GM19397 (cell line): ENCODE data around the gene USP12.
"Not testable (repeated sequence)": the region's sequence is repeated elsewhere in the genome, so short reads cannot be mapped to it uniquely, and the experiment has no call there.

Experiments
- ATAC-seq: cut with Tn5 transposase; IDR thresholded peaks from one replicate; pipeline ENCODE4 v1.9.1; 2021; ENCODE audit warnings: mild to moderate bottlenecking, moderate library complexity; ENCODE audit not compliant: unreplicated experiment

USP12 gene

DNA sequence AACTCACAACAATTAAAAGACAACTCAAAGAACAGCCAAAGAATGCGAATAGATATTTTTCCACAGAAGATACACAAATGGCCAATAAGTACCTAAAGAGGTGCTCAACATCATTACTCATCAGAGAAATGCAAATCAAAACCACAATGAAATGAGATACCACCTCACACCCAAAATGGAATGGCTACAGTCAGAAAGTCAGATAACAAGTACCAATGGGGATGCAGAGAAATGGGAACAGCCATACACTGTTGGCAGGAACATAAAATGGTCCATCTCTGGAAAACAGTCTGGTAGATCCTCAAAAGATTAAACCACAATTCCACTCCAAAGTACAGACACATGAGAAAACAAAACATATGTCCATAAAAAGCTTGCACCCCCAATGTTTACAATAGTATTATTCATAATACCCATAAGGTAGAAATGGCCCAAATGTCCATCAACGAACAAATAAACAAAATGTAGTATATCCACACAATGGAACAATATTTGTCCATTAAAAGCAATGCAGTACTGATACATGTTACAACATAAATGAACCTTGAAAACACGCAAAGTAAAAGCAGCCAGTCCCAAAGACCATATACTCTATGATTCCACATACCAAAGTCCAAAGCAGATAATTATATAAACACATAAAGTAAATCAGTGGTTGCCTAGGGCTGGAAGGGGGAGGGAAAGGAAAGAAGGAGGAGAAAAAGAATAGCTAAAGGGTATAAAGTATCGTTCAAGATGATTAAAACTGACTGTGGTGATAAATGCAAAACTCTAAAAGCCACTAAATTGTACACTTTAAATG, 19.6 kb downstream of the USP12 start:
- no peak for ATAC-seq

DNA sequence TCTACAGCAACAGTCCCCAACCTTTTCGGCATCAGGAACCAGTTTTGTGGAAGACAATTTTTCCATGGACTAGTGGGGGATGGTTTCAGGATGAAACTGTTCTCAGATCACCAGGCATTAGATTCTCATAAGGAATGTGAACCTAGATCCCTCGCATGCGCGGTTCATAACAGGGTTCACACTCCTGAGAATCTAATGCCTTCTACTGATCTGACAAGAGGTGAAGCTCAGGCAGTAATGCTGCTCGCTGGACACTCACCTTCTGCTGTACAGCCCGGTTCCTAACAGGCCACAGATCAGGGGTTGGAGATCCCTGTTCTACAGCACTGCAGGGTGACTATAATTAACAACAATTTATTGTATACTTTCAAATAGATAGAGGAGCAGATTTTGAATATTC, 21.9 kb downstream of the USP12 start:
- no peak for ATAC-seq

DNA sequence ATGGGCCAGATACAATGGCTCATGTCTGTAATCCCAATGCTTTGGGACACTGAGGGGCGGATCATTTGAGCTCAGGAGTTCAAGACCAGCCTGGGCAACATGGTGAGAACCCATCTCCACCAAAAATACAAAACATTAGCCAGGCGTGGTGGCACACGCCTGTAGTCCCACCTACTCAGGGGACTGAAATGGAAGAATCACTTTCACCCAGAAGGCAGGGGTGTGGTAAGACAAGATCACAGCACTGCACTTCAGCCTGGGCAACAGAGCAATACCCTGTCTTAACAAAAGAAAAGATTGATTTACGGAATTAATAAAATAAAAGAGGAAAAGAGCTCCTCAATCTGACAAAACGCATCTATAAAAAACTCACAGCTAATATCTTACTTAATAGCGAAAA, 22.7 kb downstream of the USP12 start:
- no peak for ATAC-seq

DNA sequence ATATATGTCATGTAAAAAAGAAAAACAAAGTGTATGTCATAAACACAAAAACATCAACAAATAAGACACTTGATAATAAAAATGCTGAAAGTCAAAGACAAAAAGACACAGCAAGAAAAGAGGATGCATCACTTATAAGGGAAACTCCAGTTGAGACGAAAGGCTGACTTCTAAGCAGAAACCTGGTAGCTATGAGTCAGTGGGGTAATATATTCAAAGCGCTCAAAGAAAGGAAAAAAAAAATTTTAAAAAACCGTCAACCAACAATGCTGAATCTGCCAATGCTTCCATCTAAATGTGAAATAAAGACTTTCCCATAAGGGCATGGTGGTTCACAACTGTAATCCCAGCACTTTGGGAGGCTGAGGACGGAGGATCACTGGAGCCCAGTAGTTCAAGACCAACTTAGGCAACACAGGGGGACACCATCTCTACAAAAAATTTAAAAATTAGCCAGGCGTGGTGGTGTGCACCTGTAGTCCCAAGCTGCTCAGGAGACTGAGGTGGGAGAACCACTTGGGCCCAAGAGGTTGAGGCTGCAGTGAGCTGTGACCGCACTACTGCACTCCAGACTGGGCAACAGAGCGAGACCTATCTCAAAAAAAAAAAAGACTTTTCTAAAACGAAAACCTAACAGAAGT, 24.0 kb downstream of the USP12 start:
- ATAC-seq: peak; percentile 60

DNA sequence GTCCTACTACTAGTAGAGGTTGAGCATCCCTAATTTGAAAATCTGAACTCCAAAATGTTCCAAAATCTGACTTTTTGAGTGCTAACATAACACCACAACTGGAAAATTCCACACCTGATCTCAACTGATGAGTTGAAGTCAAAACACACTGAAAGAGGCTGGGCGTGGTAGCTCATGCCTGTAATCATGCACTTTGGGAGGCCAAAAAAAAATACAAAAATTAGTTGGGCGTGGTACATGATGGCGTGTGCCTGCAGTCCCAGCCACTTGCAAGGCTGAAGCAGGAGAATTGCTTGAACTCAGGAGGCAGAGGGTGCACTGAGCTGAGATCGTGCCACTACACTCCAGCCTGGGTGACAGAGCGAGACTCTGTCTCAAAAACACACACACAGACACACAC, 29.9 kb downstream of the USP12 start:
- ATAC-seq: no peak

DNA sequence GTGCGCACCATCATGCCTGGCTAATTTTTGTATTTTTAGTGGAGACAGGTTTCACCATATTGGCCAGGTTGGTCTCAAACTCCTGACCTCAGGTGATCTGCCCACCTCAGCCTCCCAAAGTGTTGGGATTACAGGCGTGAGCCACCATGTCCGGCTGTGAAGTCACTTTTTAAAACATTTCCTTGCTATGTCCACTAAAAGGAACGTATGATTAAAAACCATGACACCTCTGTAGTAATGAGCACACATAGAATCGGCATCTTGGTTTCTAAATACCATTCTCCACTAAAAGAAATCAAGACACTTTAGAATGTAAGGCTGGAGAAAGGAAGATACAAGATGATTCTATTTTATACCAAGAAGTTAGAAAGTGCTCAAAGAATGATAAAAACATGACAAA, 30.5 kb downstream of the USP12 start:
- not testable (repeated sequence) for ATAC-seq

DNA sequence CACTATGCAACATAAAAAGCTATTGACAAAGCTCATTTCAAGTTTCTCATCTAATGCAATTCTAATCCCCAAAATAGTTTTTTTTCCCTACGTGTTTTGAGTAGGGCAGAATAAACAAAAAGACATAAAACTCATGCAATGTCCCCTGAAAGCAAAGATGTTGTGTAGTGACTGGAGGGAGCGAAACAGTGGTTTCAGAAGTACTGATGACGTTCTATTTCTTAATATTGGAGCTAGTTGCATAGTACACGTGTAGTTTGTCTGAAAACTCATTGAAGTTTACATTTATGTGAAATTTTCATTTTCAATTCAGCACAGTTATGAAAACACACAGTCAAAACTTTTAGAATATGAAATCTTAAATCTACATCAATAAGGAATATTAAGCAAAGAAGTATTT, 31.6 kb downstream of the USP12 start:
- no peak for ATAC-seq

DNA sequence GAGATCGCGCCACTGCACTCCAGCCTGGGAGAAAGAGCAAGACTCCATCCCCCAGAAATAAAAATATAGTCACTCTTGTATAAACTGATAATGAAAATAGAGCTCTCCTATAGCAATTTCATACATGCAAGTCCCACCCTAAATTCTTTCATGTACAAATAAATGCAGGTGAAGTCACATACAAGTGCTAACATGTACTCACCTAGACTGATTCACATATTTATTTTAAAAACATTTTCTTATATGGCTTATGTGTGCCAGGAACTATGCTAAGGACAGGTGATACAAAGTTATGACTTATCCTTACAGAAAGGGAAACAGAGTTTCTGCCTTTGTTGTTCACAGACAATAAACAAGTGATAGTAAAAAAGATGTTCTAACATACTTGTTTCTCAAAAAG, 32.0 kb downstream of the USP12 start:
- ATAC-seq: no peak

DNA sequence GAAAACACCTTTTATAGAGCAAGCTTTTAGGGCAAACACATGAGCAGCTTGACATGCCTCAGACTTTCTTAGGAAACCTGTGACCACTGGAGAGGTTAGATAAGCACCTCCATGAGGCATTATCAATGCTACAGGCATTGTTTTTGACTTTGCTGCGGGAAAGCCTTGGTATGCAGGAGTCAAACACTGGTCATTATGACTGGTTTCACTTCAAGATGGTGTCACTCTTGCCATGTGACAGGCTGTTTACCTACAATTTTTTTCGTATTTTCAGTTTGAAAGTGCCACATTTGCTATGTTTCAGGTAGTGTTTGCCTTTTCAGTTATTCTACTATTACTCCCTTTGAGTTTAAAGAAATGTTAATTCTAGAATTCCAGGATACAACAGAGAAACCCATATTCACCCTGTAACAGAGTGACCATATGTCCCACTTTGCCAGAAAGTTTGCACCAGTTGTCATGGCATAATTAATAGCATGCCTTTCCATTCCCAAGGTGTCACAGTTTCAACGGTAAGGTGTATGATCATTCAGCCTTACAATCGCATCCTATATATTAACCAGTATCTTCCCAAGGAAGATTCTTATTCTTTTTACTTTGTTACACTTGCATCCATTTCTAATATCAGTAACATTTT, 33.0 kb downstream of the USP12 start:
- no peak for ATAC-seq

DNA sequence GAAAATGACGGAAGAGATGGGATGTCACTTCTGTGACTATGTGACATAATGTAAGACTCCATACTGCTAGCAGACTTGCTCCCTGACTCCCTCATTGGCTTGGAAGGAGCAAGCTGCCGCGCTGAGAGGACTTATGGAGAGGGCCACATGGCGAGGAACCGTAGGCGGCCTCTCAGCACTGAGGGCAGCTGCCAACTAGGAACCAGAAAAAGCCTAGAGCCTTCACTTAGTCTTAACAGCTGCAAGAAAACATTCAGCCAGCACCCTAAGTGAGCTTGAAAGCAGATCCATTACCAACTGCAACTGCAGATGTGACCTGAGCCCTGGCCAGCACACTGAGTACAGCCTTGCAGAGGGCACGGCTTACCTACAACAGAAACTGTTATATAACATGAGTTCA, 33.9 kb downstream of the USP12 start:
- no peak for ATAC-seq

DNA sequence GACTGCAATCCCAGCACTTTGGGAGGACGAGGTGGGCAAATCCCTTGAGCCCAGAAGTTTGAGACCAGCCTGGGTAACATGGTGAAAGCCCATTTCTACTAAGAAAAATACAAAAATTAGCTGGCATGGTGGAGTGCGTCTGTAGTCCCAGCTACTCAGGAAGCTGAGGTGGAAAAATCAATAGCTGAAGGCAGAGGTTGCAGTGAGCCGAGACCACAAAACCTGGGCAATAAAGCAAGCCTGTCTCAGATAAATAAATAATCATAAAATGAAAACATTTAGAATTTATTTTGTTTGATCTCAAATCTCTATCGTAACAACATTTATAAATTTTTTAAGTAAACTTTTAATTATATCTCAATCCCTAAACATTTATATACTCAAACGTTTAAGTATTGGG, 36.6 kb downstream of the USP12 start:
- no peak for ATAC-seq

DNA sequence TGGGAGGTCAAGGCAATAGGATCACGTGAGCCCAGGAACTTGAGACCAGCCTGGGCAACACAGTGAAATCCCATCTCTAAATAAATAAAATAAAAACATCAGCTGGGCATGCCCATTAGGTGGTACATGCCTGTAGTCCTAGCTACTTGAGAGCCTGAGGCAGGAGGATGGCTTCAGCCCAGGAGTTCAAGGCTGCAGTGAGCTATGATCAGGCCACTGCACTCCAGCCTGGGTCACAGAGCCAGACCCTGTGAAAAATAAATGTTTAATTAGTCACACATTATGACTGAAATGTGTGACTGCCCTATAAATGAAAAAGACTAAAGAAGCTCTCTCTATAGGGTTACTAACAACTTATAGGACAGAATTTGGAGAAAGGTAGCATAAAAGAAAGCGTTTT, 37.7 kb downstream of the USP12 start:
- ATAC-seq: no peak

DNA sequence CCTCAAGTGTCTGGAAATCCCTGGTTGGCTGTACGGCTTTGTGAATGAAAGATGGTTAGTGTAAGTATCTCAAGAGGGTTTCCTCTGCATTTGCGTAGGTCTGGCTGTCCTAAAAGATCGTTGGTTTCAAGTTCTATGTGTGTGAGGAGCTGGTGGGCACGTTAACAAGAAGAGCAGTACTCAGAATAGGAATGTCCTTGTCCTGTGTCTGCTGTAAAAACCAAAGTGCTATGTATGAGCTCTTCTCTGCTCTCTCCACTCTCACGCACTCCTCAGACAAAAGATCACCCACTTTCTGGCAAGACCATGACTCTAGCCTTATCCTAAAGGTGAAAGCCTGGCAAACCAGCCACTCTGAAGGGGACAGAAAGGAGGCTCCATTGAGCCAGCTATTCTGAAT, 39.1 kb downstream of the USP12 start:
- ATAC-seq: peak; percentile 28

DNA sequence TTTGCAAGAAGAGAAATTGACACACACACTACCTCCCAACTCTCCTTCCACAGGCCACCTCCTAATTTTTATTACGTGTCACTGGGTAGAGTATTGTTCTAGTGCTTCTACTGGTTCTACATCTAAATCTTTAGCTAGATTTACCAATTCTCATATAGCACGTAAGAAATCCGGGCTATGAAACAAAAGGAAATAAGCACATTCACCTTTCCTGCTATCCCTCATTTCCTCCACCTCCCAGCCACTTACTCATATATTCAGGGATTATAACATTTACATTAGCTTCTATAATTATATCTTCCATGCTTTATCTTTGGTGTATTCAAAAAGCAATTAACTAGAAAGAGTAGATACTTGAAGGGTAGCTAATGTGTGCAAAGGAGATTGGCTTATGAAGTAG, 39.7 kb downstream of the USP12 start:
- no peak for ATAC-seq

DNA sequence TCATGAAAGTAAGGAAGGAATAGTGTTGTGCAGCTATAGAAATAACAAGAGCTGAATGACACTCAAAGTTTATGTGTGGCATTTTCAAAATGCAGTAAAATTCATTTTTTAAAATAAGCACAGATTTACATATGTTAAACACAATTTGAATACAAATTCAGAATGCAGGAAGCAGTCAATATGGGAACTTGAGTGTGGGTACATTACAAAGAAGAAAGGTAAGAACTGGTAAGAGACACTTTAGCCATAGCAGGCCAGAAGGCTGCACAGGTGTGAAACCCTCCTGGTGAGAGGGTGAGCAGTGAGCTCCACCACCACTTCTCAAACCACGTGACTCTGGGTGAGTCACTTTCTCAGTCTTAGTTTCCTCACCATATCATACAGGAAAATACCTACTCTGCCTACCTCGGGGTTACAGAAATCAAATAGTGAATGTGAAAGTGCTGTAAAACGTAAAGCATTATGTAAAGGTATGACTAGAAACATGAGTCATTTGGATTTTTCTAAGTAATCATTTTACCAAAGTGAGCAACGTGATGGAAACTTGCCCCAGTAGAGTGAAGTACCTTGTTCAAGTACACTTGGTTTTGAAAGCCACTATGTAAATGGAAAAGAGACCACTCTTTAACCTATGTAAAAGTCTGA, 40.5 kb downstream of the USP12 start:
- ATAC-seq: peak; percentile 91

DNA sequence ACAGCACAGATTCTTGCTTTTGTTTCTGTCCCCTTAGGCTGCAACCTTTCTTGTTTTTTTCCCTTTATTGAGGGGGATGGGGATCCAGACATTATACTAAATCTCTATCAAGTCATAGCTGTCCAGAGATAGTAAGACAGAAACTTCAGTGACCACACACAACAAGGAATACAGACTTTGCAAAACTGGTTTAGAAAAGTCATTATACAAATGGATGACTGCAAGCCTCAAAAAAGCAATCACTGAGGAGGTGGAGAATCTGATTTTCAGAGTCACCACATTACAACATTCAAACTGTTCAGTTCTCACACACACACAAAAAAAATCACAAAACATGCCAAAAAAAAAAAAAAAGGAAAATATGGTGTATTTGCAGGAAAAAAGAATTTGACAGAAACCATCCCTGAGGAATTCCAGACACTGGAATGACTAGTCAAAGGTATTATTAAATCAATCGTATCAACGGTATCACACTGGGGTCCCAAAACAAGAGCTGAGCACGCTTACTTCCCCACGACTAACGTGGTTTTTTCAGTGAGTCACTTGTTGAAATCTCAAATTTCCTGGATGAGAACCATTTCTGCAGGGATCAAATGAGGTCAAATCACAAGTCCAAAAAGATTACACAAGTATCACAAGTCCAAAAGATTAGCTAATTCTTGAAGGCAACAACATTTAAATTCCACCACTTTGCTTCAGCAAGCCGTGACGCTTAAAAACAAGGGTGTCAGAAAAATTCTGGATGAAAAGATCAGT, 41.2 kb downstream of the USP12 start:
- ATAC-seq: no peak

DNA sequence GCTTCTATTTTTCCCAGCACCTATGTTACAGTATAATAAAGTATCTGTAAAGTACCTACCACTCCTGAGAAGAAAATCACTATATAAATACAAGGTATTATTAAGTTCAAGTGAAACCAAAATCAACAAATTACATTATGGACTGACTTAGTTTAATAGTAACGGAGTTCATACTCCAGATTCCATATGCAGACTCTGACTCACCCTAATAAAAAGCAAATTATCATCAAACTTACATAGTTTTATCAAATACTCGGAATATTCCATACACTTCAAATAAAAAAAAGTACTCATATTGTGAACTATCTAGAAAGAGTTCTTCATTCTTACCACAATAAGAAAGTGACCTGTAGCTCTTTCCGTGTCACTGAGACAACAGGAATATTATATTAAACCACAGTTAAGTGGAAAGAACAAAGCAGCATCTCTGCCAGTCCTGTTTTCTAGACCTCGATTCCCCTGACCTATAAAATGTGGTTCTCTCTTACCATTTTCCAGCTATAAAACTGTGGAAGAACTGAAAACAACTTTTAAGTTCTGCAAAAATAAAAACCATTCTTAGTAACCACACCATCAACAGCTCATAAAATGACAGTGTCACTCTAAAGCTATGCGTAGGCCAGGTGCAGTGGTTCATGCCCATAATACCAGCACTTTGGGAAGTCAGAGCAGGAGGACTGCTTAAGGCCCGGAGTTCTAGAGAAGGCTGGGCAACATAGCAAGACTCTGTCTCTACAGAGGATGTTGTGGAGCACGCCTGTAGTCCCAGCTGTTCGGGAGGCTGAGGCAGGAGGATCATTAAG, 42.6 kb downstream of the USP12 start:
- no peak for ATAC-seq

DNA sequence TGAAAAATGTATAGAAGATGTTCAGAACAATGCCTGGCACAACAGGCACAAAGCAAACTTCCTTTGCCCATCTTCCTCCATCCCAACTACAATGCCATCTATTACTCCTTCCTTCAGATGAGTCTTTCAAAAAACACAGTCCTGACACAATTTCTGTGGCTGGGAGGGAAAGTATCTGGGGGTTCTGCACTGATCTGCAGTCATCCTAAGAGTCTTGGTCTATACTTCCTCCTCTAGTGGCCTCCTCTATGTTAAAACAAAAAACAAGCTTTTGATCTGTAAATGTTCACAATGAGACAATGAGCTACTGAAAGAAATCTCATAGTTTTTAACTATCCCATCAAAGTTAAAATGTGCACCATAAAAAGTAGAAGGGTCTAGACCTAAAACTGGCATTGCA, 44.8 kb downstream of the USP12 start:
- no peak for ATAC-seq

DNA sequence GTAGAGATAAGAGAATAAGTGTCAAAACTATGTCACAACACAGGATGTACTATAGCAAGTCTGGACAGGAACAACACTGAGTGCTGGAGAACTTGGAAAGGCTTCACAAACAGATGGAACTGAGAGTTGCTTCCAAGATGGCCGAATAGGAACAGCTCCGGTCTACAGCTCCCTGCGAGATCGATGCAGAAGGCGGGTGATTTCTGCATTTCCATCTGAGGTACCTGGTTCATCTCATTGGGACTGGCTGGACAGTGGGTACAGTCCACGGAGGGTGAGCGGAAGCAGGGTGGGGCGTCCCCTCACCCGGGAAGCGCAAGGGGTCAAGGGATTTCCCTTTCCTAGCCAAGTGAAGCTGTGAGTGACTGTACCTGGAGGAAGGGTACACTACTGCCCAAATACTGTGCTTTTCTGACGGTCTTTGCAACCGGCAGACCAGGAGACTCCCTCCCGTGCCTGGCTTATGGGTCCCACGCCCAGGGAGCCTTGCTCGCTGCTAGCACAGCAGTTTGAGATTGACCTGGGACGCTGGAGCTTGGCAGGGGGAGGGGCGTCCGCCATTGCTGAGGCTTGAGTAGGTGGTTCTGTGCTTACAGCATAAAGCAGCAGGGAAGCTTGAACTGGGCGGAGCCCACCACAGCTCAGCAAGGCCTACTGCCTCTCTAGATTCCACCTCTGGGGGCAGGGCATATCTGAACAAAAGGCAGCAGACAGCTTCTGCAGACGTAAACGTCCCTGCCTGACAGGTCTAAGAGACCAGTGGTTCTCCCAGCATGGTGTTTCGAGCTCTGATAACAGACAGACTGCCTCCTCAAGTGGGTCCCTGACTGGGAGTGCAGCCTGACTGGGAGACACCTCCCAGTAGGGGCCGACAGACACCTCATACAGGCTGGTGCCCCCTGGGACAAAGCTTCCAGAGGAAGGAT, 46.0 kb downstream of the USP12 start:
- no peak for ATAC-seq
